NCI-H82 (cell line): ENCODE measurements around the gene SLC27A1.
"Not testable (repeated sequence)": the region's sequence is repeated elsewhere in the genome, so short reads cannot be mapped to it uniquely, and the experiment has no call there.

Experiments used
- DNase-seq: peaks from one replicate; lab custom pipeline; 2025; lab: John Stamatoyannopoulos, UW

The SLC27A1 gene

DNA sequence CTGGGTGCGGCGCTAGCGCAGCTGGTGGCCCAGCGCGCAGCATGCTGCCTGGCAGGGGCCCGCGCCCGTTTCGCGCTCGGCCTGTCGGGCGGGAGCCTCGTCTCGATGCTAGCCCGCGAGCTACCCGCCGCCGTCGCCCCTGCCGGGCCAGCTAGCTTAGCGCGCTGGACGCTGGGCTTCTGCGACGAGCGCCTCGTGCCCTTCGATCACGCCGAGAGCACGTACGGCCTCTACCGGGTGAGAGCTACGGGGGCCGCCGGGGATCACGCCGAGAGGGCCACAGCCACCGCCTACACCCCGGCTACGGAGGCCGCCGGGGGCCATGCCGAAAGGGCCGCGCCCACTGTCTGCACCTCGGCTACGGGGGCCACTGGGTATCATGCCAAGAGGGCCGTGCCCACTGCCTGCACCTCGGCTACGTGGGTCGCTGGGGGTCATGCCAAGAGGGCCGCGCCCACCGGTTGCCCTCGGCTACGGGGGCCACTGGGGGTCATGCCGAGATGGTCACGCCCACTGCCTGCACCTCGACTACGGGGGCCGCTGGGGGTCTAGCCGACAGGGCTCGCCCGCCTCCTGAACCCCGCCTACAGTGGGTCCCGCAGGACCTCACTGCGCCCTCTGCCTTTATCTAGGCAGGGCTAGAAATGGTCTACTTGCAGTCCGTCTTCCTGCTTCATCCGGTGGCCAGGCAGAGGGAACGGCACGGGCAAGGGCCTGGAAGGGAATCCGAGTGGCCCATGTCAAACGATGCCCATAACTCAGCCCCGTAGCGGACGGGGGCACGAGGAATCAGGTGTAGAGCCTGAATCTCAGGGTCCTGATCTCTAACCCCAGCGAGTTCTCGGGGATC is 41.6 kb downstream of the SLC27A1 start:
- DNase-seq = peak; percentile 86

GRCh38 chr19:17512574-17512939 is 42.2 kb downstream of the SLC27A1 start:
- DNase-seq = no peak

DNA sequence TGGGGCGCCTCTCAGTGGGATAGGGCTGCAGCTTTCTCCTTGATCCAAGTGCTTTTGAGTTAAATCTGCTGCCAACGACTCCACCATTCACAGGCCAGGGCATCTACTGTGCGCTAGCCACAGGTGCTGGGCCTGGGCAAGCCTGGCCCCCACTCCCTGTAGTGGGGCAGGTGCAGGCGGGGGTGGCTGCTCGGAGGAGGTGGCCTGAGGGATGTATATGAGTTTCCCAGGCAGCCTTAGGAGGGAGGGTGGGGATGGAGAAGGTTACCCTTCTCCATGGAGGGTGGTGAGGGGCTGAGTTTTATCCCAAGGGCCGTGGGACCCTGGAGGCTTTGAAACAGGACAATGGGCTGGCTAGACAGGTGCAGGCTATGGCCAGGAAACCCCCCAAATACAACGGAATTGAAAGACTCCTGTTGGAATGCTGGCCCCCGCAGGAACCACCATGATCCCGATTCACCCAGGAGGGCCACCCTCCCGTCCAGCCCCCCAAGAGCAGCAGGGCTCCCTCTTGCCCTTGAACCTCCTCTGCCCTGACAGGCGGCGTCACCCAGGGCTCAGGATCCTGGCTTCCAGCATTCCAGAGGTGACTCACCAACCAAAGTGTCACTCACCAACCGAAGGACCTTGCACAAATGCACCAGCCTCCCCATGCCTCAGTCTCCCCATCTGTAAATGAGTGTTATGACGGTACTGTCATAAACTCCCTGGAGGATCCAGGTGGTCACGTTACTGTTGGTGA is 45.3 kb downstream of the SLC27A1 start:
- no peak for DNase-seq

DNA sequence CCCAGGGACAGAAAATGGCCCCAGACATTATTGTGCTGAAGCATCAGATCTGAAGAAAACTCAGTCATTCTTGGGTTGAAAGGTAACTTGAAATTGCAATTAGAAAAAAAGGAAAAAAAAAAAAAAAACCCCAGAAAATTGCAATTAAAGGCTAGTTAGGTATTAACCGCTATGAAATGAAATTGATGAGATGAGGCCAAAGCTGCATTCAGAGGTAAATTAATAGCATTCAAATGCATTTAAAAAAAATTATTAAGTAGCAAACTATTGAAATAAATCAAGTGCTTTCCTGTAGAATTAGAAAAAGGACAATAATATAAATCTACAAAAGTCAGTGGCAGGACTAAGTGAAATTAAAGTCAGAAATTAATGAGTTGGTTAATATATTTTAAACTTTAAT is 47.6 kb downstream of the SLC27A1 start:
- DNase-seq = no peak

DNA sequence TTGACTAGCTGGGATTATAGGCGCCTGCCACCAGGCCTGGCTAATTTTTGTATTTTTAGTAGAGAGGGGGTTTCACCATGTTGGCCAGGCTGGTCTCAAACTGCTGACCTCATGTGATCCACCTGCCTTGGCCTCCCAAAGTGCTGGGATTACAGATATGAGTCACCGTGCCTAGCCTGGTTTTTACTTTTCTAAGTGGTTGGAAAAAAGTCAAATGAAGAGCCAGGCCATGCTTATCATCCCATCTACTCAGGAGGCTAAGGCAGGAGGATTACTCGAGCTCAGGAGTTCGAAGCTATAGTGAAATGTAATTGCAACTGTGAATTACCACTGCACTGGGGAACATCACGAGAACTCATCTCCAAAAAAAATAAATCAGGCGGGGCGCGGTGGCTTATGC is 48.3 kb downstream of the SLC27A1 start:
- DNase-seq = not testable (repeated sequence)

- DNase-seq = no peak
These were observed 49.6 kb downstream of the SLC27A1 start for GRCh38 chr19:17519967-17520366.

- DNase-seq = no peak
These were observed 50.5 kb downstream of the SLC27A1 start for GRCh38 chr19:17520865-17521264.

DNA sequence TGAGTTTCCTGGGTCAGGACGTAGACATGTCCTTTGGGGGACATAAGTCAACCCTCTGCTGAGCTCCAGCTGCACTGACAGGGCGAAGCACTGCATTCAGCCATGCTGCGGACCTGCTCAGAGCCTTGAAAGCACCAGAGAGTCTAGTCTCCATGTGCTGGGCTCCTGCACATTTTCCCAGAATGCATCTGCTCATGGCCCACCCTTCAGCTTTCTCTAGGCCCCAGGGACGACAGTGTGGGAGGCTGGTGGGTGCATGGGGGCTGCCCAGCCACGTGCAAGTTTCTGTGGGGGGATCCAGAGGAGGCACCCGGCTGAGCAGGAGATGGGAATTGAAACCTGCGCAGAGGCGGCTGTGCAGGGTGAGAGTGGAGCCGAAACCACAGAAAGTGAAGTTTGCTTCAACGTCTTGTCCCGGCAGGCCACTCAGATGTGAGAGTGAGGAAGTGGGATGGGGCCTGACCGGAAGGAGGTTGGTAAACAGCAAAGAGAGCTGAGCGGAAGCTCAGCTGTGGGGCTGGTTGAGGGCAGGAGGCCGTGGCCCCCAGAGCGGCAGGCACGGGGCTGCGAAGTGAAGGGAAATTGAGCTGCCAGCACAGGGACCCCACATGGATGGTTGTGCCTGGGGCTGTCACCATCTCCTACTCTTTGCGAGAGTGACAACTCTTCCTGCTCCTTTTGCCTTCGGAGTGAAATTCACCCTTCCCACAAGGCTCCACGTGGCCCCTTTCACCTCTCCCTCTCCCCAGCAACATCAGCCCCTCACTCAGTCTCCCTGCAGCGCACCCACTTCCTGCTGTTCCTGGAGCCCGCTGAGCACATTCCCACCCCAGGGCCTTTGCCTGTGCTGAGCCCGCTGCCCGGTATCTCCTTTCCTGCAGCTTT is 52.9 kb downstream of the SLC27A1 start:
- DNase-seq = no peak

GRCh38 chr19:17524651-17525050 is 54.3 kb downstream of the SLC27A1 start:
- no peak for DNase-seq

- DNase-seq = no peak
These were observed 54.8 kb downstream of the SLC27A1 start for GRCh38 chr19:17525141-17525540.

DNA sequence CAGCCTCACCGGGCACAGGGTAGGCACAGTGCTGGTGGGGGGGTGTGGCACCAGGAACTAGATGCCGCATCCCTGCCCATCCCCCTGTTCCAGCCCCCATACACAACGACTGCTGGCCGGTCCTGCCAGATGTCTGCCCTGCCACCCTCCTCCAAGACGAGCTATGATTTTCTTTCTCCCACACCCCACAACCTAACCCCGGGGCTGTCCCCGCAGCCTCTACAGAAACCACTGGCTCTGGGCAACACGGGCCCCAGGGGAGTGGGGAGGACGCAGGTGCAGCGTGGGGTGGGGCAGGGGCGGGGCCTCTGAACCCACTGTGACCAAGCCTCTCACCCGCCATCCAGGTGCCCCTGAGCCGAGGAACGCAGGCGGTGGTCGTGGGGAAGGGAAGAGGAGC is 56.6 kb downstream of the SLC27A1 start:
- no peak for DNase-seq

DNA sequence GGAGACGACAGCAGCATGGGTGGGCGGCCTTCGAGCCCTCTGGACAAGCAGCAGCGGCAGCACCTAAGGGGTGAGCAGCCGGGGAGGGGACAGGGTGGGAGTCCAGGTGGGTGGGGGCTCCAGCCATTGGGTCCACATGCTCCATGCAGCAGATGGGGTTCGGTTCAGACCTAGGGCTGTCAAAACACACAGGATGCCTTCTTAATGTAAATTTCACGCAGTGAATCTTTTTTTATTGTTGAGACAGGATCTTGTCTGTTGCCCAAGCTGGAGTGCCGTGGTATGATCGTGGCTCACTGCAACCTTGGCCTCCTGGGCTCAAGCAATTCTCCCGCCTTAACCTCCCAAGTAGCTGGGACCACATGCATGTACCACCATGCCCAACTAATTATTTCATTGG is 57.0 kb downstream of the SLC27A1 start:
- DNase-seq = no peak

- DNase-seq = no peak
These were observed 58.3 kb downstream of the SLC27A1 start for GRCh38 chr19:17528610-17529009.

DNA sequence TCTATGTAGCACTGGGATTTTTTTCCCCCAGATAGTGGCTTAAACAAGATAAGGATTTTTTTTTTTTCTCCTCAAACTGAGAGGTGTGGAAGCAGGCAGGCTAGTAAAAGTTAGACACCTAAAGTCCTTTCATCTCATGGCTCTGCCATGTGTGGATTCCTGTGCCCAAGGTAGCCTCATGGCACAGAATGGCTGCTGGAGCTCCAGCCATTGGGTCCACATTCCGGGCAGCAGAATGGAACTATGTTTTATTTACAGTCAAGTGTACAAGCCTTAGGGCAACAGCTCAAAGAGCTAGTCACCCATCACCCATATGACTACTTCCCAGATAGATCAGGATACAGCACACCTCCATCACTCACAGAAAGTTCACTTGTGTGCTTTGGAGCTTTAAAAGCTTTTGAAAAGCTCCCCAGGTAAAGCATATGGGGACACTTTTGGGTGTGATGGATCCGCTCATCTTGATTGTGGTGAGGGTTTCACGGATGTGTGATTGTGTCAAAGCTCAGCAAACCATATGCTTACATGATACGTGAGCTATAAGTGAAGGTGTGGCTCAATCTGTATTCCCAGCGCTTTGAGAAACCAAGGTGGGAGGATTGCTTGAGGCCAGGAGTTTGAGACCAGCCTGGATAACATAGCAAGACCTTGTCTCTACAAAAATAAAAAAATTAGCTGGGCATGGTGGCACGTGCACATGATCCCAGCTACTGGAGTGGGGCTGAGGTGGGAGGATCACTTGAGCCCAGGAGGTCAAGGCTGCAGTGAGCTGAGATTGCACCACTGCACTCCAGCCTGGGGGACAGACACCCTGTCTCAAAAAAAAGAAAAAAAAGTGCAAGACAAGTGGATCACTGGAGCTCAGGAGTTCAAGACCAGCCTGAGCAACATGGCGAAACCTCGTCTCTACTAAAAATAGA is 59.2 kb downstream of the SLC27A1 start:
- no peak for DNase-seq

- DNase-seq = no peak
These were observed 60.3 kb downstream of the SLC27A1 start for GRCh38 chr19:17530586-17530985.

DNA sequence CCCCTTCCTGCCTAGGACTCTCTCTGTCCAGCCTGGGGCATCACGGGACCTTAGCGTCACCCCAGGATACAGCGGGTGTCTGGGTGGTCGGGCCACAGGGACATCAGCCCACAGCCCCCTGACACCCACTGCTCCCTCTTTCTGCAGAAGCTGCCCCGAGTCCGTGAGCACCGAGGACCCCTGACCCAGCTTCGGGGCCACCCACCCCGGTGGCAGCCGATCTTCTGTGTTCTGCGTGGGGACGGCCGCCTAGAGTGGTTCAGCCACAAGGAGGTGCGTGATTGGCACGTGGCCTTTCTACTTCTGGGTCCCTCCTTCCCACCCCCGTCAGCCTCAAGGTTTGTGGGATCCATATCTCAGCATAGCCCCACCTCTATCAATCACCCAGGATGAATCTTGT is 61.8 kb downstream of the SLC27A1 start:
- no peak for DNase-seq

DNA sequence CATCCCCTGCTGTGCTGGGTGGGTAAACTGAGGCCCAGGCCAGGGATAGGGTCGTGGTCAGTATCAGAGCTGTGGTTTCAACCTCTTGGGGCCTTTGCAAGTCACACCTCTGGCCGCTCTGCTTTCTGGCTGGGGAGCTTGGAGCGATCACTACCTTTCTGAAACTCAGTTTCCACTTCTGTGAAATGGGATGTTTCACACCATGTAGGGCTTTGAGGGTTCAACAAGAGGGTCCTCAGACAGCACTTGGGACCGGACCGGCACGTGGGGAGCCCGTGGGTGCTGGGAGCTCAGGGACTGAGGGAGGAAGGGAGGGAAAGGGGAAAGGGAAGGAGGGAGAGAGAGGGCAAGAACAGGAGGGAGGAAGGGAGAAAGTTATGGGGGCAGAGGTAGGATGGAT is 62.2 kb downstream of the SLC27A1 start:
- DNase-seq = no peak

DNA sequence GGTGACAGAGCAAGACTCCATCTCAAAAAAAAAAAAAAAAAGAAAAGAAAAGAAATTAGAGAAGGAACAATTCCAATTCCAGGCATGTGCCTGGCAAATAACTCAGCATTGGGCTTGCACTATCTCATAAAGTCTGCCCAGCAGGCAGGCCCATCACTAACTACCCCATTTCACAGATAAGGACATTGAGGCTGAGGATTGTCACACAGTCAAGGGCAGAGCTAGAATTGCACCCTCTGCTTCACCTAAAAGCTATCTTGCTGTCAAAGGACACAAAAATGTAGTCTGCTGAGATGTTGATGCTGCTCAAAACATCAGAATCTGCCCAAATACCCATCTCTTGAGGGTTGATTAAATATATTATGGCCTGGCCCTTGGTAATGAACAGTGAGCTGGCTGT is 64.4 kb downstream of the SLC27A1 start:
- DNase-seq = no peak

DNA sequence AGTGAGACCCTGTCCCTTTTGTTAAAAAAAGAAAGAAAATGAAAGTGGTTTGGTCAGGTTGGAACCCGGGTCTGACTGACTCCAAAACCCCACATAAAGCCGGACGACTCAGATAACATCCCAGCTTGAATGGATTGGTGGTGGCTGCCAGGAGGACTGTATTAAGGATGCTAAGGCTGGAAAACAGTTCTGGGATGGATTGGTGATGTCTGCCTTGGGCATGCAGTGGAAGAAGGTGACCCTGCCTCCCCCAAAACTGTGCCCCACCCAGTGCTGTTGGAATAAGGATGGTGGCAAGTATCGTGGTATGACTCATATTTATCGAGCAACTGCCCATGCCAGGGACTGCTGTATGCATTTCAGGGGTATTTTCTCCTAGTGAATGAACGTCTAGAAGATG is 66.6 kb downstream of the SLC27A1 start:
- DNase-seq = no peak

DNA sequence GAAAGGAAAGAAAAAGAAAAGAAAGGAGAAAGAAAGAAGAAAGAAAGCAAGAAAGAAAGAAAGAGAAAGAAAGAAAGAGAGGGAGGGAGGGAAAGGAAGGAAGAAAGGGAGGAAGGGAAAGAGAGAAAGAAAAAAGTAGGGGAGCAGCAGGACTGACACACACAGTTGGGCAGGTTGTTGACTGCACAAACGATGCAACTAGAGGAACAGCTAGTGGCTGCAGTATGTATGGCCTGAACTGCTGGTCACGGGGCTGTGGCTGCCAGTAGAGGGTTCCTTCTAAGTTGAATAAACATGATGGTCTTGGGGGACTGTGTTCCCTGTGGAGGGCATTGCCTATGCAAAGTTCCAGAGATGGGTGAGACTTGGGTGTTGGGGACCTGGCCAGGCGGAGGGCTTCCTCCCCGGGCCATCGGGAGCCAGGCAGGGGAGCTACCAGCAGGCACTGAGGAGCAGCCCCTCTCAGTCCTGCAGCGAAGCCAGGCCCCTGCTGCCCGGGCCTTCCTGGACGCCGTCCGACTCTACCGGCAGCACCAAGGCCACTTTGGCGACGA is 68.4 kb downstream of the SLC27A1 start:
- peak; percentile 49 for DNase-seq
